ENCODE data around the gene C19orf73. TPM values are rescaled to one million over a fixed set of nuclear protein-coding genes. Genes with fewer than 3 reads are reported as not detected.

C19orf73 gene, protein sequence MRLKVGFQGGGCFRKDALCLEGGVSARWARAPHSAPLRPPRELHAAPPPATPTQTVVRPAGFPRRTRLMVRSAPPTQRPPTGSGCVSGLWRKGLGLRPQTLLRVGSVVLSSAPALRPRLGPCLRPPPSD
- 1.6 TPM for polyA plus RNA-seq (2013, experiment 1 of 2; ENCODE audit: insufficient read length)
- polyA plus RNA-seq (2013, experiment 2 of 2; ENCODE audit: insufficient read length), result 1.1 TPM

GRCh38 chr19:49118565-49119410 is at the start of gene C19orf73:
Gene C19orf73 (minus strand): TSS chr19:49119143. CDS start chr19:49119022, 121 bp downstream.
- DNase-seq, result peak; percentile 94

DNA sequence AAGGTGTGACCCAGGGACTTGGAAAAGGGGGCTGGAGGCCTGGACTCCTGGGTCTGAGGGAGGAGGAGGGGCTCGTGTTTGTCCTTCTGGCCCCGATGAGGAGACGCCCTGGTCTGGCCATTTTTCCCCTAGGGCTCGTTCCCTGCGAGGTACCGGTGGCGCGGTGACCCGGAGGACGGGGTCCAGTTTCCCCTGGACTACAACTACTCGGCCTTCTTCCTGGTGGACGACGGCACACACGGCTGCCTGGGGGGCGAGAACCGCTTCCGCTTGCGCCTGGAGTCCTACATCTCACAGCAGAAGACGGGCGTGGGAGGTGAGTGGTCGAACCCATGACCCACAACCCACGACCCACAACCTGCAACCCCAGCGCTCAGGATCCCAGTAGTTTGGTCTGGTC is 49.5 kb upstream of the C19orf73 start:
- DNase-seq, result no peak

GRCh38 chr19:49167857-49168409 is 49.0 kb upstream of the C19orf73 start:
- no peak for DNase-seq

DNA sequence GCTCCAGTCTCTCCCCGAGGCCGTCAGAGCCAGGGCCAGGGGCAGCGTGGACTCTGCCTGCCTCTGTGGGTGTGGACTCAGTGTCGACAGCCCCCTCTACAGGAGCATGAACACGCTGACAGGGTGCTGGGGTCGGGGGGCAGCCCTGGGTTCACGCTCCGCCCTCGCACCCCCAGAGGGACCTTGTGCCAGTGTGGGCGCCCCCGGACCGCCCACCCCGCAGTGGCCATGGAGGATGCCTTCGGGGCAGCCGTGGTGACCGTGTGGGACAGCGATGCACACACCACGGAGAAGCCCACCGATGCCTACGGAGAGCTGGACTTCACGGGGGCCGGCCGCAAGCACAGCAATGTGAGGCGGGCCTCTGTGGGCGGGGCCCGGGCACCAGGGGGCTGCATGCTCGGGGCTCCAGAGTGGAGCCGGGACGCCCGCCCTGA is 46.9 kb upstream of the C19orf73 start:
- DNase-seq, result no peak

DNA sequence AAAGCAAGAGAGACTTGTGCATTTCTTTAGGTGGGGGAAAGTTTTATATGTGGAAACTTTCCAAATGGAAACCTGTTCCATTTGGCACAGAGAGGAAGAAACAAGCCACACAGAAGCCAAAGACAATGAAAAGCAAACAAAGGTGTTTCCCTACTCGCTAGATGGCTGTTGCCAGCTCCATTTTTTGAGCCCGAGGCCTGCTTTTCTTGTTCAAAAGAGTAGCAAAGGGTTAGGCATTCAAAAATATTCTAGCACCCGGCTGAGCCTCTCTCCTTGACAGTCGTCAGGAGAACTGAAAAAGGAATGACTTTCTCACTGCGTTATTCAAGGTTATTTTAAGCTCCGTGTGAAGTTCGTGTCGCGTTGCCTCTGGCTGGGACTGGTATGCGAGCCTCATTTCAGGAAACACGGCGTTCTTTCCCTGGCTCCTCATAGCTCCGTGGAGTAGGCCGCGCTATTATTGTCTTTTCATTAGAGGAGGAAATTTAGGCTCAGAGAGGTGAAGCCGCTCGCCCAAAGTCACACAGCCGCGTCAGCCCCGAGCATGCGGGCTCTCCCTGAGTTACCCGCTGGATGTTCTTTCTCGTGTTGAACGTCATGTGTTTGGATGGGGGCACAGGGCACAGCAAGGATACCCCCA is 46.3 kb upstream of the C19orf73 start:
- no peak for DNase-seq

GRCh38 chr19:49161987-49162386 is 43.0 kb upstream of the C19orf73 start:
- no peak for DNase-seq

DNA sequence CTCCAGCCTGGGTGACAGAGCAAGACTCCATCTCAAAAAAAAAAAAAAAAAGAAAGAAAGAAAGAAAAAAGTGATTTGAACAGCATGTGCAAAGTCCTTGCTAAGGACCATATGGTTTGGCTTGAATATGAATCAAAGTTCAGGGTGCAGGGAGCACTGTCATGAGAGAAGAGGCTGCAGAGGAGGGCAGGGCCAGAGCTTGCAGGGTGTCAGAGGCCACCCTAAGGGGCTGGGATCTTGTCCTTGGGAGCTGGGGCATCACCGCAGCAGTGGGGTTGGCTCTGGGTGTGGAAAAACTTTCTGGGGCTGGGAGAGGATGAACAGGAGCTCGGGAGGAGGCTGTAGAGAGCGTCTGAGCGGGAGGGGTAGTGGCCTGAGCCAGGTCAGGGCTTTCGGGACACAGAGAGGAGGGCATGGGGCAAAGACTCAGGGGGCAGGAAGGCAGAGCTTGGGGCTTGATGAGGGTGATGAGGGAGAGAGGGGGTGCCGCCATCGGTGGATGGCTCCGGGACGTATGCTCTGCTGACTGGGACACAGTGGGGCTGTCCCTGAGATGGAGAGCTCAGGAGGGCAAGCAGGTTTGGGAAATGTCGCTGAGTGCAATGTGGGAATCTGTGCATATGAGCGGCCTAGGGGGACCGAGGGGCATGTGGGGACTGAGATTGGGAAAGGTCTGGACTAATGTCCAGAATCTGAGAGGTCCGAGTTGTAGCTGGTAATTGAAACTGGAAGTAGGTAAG is 41.7 kb upstream of the C19orf73 start:
- no peak for DNase-seq

DNA sequence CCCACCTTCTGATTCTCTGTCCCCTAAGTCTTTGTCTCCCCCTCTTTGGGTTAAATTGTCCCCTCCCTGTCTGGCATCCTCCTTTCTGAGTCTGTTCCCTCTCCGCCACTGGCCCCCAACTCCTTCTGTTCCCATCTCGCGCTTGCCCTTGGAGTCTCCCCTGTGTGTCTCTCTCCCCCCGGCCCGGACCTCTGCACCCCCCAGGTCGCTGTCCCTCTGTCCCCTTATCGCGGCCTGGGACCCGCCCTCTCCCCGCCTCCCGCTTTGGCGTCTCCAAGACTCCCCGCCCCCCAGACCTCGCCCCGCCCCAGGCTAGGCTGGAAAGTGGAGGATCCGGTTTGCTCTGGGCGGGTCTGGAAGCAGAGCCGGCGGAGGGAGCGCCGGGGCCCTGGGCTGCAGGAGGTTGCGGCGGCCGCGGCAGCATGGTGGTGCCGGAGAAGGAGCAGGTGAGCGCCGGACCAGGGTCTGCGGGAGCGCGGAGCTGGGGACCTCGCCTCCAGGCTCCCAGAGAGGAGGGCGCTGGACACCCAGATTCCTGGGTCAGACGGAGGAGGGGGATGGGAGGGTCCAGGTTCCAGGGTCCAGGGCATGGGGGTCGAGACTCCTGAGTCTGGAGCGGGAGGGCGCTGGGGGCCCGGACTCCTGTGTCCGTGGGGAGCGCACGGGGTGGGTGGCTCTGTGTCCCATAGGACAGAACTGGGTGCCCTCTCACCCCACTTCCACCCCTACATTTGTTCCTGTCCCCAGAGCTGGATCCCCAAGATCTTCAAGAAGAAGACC is 38.7 kb upstream of the C19orf73 start, which contains the start of gene TRPM4:
Gene TRPM4 (plus strand): TSS at position 348 of the 780 bp plus-strand sequence. CDS start 75 bp downstream, at position 423.
- peak; percentile 78 for DNase-seq

- no peak for DNase-seq
Observed at GRCh38 chr19:49155820-49156346, 36.9 kb upstream of the C19orf73 start.

GRCh38 chr19:49155005-49155819 is 36.3 kb upstream of the C19orf73 start, which contains the start of gene HRC:
Gene HRC (minus strand): TSS chr19:49155396. CDS start chr19:49155237, 159 bp downstream.
- no peak for DNase-seq

DNA sequence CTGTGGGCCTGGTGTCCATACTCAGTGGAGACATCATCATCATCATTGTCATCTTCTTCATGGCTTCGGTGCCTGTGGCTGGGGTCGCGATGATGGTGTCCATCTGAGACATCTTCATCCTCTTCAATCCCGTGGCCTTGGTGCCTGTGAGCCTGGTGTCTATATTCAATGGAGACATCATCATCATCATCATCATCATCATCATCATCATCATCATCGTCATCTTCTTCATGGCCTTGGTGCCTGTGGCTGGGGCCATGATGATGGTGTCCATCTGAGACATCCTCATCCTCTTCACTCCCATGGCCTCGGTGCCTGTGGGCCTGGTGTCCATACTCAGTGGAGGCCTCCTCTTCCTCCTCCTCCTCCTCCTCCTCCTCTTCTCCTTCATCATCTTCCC is 35.3 kb upstream of the C19orf73 start:
- no peak for DNase-seq

DNA sequence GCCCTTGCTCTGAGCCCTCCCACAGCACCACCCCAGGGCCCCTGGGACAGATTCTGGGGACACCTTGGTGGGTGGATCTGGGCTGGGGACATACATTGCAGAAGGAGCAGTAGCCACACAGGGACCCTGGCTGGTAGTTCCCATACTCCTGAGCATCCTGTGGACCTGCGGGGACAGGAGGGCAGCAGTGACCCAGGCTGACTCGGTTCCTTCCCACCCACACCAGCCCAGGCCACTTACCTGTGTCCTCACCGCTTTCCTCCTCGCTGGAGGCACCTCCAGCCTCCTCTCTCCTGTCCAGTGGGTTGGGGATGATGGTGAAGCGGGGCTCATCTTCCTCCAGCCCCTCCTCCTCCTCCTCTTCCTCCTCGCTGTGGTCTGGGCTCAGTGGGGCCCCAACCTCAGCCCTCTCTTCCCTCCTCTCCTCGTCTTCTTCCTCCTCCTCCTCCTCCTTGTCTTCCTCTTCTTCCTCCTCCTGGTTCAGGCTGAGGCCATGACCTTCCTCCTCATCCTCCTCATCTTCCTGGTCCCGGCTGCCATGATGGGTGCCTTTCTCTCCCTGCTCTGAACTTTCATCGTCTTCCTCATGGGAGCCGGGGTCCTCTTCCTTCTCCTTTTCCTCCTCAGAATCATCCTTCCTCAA is 34.3 kb upstream of the C19orf73 start:
- no peak for DNase-seq

DNA sequence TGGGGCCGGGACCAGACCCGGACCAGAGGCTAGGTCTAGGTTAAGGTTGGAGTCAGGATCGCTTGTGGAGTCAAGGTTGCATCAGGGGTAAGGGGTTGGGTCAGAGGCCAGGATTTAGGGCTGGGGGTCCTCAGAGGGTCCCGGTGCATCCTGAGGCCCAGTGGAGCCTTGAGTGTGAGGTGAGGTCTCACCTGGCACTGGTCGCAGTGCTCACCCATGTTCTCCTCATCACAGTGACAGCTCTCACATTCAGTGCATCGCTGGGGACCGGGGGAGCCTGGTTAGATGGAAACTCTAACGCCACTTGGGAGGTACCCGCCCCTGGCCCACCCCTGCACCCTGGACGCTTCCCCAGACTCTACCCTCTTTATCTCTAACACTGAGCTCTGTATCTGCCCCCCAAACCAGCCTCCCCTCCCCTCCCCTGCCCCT is 33.2 kb upstream of the C19orf73 start:
- no peak for DNase-seq

GRCh38 chr19:49151267-49152118 is 32.5 kb upstream of the C19orf73 start:
- DNase-seq, result peak; percentile 31

- no peak for DNase-seq
Observed at GRCh38 chr19:49150944-49151243, 32.0 kb upstream of the C19orf73 start.

- DNase-seq, result peak; percentile 85
Observed at GRCh38 chr19:49150106-49150943, 31.4 kb upstream of the C19orf73 start.

GRCh38 chr19:49149652-49150105 is 30.7 kb upstream of the C19orf73 start:
- DNase-seq, result peak; percentile 89

Data from fibroblast of skin of abdomen (primary cell).